ENCODE data around the gene CENPM. TPM values are rescaled to one million over a fixed set of nuclear protein-coding genes. Genes with fewer than 3 reads are reported as not detected.
"Not testable (repeated sequence)": the region's sequence is repeated elsewhere in the genome, so short reads cannot be mapped to it uniquely, and the experiment has no call there.

The CENPM gene
- total RNA-seq, 1 donor = 11.9 TPM

DNA sequence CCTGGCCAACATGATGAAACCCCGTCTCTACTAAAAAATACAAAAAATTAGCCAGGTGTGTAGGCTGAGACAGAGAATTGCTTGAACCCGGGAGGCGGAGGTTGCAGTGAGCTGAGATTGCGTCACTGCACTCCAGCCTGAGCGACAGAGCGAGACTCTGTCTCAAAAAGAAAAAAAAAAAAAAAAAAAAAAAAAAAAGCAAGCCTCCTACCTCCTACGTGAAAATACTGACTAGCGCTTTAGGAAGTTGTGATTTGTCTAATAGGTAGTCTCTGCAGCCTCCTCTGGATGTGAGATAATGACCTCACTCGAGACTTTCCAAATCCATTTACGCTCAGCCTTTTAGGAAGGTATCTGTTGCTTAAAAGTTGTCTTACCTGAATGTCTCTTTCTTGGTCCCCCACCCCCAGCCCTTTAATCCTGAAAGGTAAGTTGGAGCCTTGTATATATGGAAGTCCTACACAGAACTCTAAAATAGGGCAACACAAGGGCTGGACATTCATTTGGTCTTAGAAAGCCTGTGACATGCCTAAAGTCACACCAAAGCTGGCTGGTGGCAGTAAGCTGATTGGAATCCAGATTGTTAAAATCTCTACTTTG, 27.8 kb upstream of the CENPM start:
- no peaks in the 10 kb centered on the region for H3K9me3 ChIP-seq (ENCODE audit: low read depth, low read length)
- peaks cover 29% of the 10 kb centered on the region for H3K27me3 ChIP-seq (ENCODE audit: insufficient read depth, low read length)
- peaks cover 11% of the 10 kb centered on the region for H3K4me1 ChIP-seq (ENCODE audit: insufficient read depth, low read length)
- no peak overlapping the region for H3K4me3 ChIP-seq (ENCODE audit: low read length)

DNA sequence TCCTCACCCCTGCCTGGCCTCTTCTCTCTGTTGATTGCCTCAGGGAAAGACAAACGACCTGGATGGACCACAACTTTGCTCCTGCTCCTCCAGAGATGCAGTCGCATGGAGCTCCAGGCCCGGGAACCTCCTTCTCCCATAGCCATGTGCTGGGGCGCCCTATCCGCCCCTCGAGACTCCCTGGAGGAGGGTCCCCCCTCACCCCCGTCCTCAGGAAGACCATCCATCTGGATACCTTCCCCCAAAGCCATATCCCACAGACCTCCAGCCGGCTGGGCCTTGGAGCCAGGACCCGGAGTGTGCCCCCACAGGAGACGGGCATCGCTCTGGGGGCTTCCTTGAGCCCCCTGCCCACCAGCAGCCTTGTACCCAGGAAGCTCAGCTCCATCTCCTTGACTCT, 24.5 kb upstream of the CENPM start:
- Histone ChIP-seq H3K27me3 (ENCODE audit: insufficient read depth, low read length) (peaks cover 14% of the 10 kb centered on the region), H3K4me1 (ENCODE audit: insufficient read depth, low read length) (peaks cover 5% of the 10 kb centered on the region), H3K4me3 (ENCODE audit: low read length) (no peak overlapping the region), H3K9me3 (ENCODE audit: low read depth, low read length) (no peaks in the 10 kb centered on the region)

DNA sequence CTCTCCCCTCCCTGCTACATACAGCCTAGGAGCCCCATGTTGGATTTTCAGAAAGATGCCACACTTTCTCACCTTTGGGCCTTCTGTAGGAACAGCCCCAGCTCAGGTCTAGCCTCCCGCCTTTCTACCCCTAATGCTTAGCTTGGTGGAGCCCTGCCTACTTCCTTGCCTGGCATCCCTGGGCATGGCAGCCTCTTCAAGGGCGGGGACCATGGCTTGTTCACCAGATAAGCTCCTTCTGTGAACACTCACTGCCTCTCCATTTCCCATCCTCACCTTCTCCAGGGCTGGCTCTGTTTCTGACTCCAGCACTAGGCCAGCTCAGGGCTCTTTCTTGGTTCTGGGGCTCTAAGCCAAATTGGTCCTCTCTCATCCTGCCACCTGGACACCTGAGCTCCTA, 23.6 kb upstream of the CENPM start:
- Histone ChIP-seq H3K27me3 (ENCODE audit: insufficient read depth, low read length) (peaks cover 7% of the 10 kb centered on the region), H3K9me3 (ENCODE audit: low read depth, low read length) (no peaks in the 10 kb centered on the region), H3K4me1 (ENCODE audit: insufficient read depth, low read length) (no peaks in the 10 kb centered on the region), H3K4me3 (ENCODE audit: low read length) (no peak overlapping the region)

GRCh38 chr22:41969110-41969646, 22.2 kb upstream of the CENPM start, which contains the start of gene SEPTIN3:
Gene SEPTIN3 (plus strand): TSS chr22:41969443. CDS start chr22:41971493, 2,050 bp downstream.
- H3K27me3 ChIP-seq (ENCODE audit: insufficient read depth, low read length) = no peaks in the 10 kb centered on the region
- no peaks in the 10 kb centered on the region for H3K4me1 ChIP-seq (ENCODE audit: insufficient read depth, low read length)
- H3K4me3 ChIP-seq (ENCODE audit: low read length) = no peak within 1 kb of the TSS
- H3K9me3 ChIP-seq (ENCODE audit: low read depth, low read length) = no peaks in the 10 kb centered on the region

DNA sequence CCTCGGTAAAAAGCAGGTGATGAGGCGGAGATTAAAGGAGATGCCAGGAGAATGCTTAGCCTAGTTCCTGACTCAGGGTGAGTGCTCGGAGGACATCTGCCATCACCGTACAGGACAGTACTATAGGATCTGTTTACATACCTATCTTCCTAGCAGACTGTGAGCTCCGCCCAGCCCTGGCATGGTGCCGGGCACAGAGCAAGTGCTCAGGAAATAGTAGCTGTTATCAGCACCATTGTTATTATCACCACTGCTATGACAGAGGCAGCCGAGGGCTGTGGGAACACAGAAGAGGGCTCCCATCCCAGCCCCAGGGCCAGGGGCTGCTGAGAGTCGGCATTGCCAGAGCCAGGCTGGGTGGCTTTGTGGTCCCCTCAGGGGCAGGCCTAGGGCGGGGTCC, 21.6 kb upstream of the CENPM start:
- Histone ChIP-seq H3K4me1 (ENCODE audit: insufficient read depth, low read length) (no peaks in the 10 kb centered on the region), H3K27me3 (ENCODE audit: insufficient read depth, low read length) (no peaks in the 10 kb centered on the region), H3K4me3 (ENCODE audit: low read length) (no peak overlapping the region), H3K9me3 (ENCODE audit: low read depth, low read length) (no peaks in the 10 kb centered on the region)

DNA sequence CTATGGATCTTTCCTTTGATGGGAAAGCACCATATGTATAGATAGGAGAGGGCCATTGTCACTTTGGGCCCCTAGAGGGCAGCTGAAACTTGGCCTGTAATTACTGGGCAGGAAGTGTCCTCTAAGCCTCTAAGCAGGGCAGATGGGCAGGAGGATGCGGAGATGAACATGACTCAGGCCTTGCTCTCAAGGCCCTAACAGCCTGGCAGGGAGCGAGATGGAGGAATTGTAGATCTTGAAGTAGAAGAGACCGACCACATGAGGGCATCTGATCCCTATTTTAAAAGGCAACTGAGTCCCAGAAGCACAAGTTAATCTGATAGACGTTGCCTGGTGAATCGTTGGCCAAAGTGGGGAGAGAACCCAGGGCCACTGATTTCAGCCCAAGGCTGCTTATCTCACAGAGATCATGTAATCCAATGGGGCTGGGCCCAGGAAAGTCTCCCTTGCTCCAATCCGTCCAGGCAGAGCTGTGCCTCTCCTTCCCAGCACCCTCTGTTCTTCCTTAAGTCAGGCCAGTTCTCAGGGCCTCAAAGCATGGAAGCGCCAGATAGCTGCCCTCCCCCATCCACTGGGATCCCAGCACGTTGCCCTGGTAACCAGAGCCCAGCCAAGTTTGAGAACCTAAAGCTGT, 19.8 kb upstream of the CENPM start:
- Histone ChIP-seq H3K4me3 (ENCODE audit: low read length) (no peak overlapping the region), H3K9me3 (ENCODE audit: low read depth, low read length) (no peaks in the 10 kb centered on the region), H3K4me1 (ENCODE audit: insufficient read depth, low read length) (no peaks in the 10 kb centered on the region), H3K27me3 (ENCODE audit: insufficient read depth, low read length) (no peaks in the 10 kb centered on the region)

DNA sequence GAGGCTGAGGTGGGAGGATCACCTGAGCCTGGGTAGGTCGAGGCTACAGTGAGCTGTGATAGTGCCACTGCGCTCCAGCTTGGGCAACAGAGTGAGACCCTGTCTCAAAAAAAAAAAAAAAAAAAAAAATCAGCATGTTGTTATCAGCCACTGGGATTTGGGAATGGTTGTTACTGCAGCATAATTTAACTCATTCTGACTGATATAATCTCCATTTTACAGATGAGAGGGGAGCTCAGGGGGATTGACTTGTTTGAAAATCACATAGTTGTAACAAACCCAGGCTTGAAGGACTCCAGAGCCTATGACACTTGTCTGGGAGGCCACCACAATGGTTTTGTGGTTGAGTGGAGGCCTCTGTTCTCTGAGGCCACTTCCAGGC, 19.3 kb upstream of the CENPM start:
- no peak overlapping the region for H3K4me3 ChIP-seq (ENCODE audit: low read length)
- no peaks in the 10 kb centered on the region for H3K4me1 ChIP-seq (ENCODE audit: insufficient read depth, low read length)
- no peaks in the 10 kb centered on the region for H3K9me3 ChIP-seq (ENCODE audit: low read depth, low read length)
- no peaks in the 10 kb centered on the region for H3K27me3 ChIP-seq (ENCODE audit: insufficient read depth, low read length)

DNA sequence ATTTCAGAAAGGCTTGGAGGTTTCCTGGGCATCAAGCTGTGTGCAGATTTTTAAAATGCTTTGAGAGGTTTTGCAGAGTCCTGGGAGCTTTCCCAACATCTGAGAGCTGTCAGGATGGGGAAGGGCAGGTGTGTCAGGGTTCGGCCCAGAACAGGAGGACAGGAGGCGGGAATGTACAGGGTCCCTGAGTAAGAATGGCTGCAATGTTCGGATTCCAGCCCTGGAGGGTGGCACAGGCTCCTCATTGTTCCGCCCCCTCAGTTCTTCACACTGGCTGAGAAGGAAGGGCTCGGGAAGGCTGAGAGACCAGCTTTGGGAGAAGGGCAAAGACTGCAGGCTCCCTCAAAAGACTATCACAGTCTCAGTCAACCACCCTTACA, 17.1 kb upstream of the CENPM start:
- Histone ChIP-seq H3K9me3 (ENCODE audit: low read depth, low read length) (no peaks in the 10 kb centered on the region), H3K4me1 (ENCODE audit: insufficient read depth, low read length) (no peaks in the 10 kb centered on the region), H3K4me3 (ENCODE audit: low read length) (no peak overlapping the region), H3K27me3 (ENCODE audit: insufficient read depth, low read length) (no peaks in the 10 kb centered on the region)

- no peaks in the 10 kb centered on the region for H3K4me1 ChIP-seq (ENCODE audit: insufficient read depth, low read length)
- H3K9me3 ChIP-seq (ENCODE audit: low read depth, low read length) = no peaks in the 10 kb centered on the region
- H3K4me3 ChIP-seq (ENCODE audit: low read length) = no peak overlapping the region
- no peaks in the 10 kb centered on the region for H3K27me3 ChIP-seq (ENCODE audit: insufficient read depth, low read length)
These were observed 16.6 kb upstream of the CENPM start for GRCh38 chr22:41963453-41964111.

GRCh38 chr22:41957941-41958556, 11.1 kb upstream of the CENPM start:
- Histone ChIP-seq H3K9me3 (ENCODE audit: low read depth, low read length) (no peaks in the 10 kb centered on the region), H3K27me3 (ENCODE audit: insufficient read depth, low read length) (no peaks in the 10 kb centered on the region), H3K4me3 (ENCODE audit: low read length) (no peak overlapping the region), H3K4me1 (ENCODE audit: insufficient read depth, low read length) (peaks cover 7% of the 10 kb centered on the region)

GRCh38 chr22:41952713-41953112, 5.8 kb upstream of the CENPM start:
- Histone ChIP-seq H3K27me3 (ENCODE audit: insufficient read depth, low read length) (no peaks in the 10 kb centered on the region), H3K9me3 (ENCODE audit: low read depth, low read length) (no peaks in the 10 kb centered on the region), H3K4me3 (ENCODE audit: low read length) (no peak overlapping the region), H3K4me1 (ENCODE audit: insufficient read depth, low read length) (peaks cover 4% of the 10 kb centered on the region)

DNA sequence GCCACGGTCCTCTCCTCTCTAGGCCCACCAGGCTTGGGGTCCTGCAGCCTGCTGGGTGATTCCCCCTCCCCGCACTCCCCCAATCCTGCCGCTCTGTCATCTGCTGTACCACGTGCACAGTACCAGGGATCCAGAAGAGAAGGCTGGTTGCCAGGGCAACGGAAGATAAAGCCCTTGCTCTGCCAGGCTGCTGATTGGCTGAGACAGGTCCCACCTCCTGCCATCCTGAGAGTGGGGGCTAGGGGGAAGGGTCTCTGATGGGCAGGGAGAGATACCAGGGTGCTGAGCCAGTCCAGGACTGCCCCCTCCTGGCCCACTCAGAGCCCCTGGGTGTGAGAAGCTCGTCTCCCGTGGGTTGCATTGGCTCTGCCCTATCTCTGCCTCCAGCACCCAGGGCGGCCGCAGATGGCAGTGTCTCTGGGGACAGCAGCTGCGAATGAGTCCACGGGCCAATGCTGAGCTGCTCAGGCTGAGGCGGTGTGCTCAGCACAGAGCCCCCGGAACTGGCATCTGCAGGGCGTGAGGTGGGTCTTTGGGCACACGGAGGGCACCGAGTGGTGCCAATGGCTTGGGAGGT, 5.0 kb upstream of the CENPM start, which contains the start of gene SMIM45:
Gene SMIM45 (plus strand): TSS at position 253 of the 577 bp plus-strand sequence.
- H3K9me3 ChIP-seq (ENCODE audit: low read depth, low read length) = no peaks in the 10 kb centered on the region
- H3K27me3 ChIP-seq (ENCODE audit: insufficient read depth, low read length) = no peaks in the 10 kb centered on the region
- H3K4me3 ChIP-seq (ENCODE audit: low read length) = no peak within 1 kb of the TSS
- peaks cover 7% of the 10 kb centered on the region for H3K4me1 ChIP-seq (ENCODE audit: insufficient read depth, low read length)

- Histone ChIP-seq H3K4me1 (ENCODE audit: insufficient read depth, low read length) (peaks cover 22% of the 10 kb centered on the region), H3K9me3 (ENCODE audit: low read depth, low read length) (no peaks in the 10 kb centered on the region), H3K27me3 (ENCODE audit: insufficient read depth, low read length) (no peaks in the 10 kb centered on the region), H3K4me3 (ENCODE audit: low read length) (no peak overlapping the region)
These were observed 2.5 kb upstream of the CENPM start for GRCh38 chr22:41949297-41949965.

- peaks cover 22% of the 10 kb centered on the region for H3K4me1 ChIP-seq (ENCODE audit: insufficient read depth, low read length)
- not testable (repeated sequence) for H3K27me3 ChIP-seq (ENCODE audit: insufficient read depth, low read length); H3K4me3 ChIP-seq (ENCODE audit: low read length); H3K9me3 ChIP-seq (ENCODE audit: low read depth, low read length)
These were observed 2.0 kb upstream of the CENPM start for GRCh38 chr22:41948928-41949296.

Data from mononuclear cell (primary cell).